ENCODE results near the gene BRINP3.

GRCh38 chr1:190391582-190391981, 86.1 kb downstream of the BRINP3 start:
- TF ChIP-seq EP300 (IDR thresholded peaks at IDR 0.05; ENCODE audit: low read depth) (no peak), CTCF (IDR thresholded peaks at IDR 0.05) (no peak)

All from transverse colon (tissue), 3 donors.